Breast epithelium (tissue), 4 donors: ENCODE measurements around the gene ELANE. TPM values are rescaled to one million over a fixed set of nuclear protein-coding genes. Genes with fewer than 3 reads are reported as not detected.

Source experiments
- DNase-seq, 2 donors: peaks; one replicate each; pipeline ENCODE4 v3.0.0-alpha.2; 2019; ENCODE audit warnings: low spot score in 2 of 2
- H3K27ac ChIP-seq, 2 donors: fragments of 200-600 bp; sonication (generic) in 1 of 2; one replicate each; pipeline ENCODE4 v1.5.1; 2016 to 2019; ENCODE audit warnings: mild to moderate bottlenecking in 1 of 2
- H3K27me3 ChIP-seq, 2 donors: fragments of 200-600 bp; sonication (generic) in 1 of 2; one replicate each; pipeline versions ENCODE4 v1.5.1 to v1.6.0; 2017 to 2019; ENCODE audit warnings: control low read depth in 1 of 2, mild to moderate bottlenecking in 1 of 2
- H3K36me3 ChIP-seq: fragments of 200-600 bp; one replicate; pipeline ENCODE4 v1.5.1; 2019
- H3K4me1 ChIP-seq, 2 donors: fragments of 200-600 bp; sonication (generic); one replicate each; pipeline ENCODE4 v1.5.1; 2016 to 2019; ENCODE audit warnings: control low read depth in 1 of 2
- H3K4me3 ChIP-seq, 3 donors: fragments of 200-600 bp; sonication (generic); 1 replicate in 2 of 3; 2 replicates in 1 of 3; pipeline ENCODE4 v1.5.1; 2016 to 2019; ENCODE audit warnings: mild to moderate bottlenecking in 3 of 3, moderate library complexity in 2 of 3
- H3K9me3 ChIP-seq, 2 donors: fragments of 200-600 bp; sonication (generic) in 1 of 2; one replicate each; pipeline ENCODE4 v1.5.1; 2016 to 2019; ENCODE audit warnings: control low read depth in 1 of 2
- POLR2A ChIP-seq: fragments of 450-650 bp; IDR thresholded peaks from one replicate; pipeline ENCODE4 v1.6.1; 2016; ENCODE audit warnings: antibody characterized with exemption, mild to moderate bottlenecking, moderate library complexity
- POLR2AphosphoS5 ChIP-seq, 3 donors: sonication (generic); formaldehyde crosslinking; IDR thresholded peaks; one replicate each; pipeline ENCODE4 v1.6.1; 2017; ENCODE audit warnings: antibody characterized with exemption in 3 of 3
- intact Hi-C: fragments of 100-400 bp; cut with DNase I; formaldehyde crosslinking; loops from one replicate; pipeline ENCODE4 v1.15.1; 2023; ENCODE audit warnings: low total_unique reads
- total RNA-seq, 3 donors: library from RNA; depleted of rRNA; stranded (reverse); fragments of >200 nt; gene quantifications; one replicate each; pipeline ENCODE4 v1.1.0, GENCODE V29; 2016
- TF ChIP-seq, protein P1 (sequence below), 3 donors: fragments of 450-650 bp; IDR thresholded peaks; one replicate each; pipeline ENCODE4 v1.5.1; 2016 to 2017; ENCODE audit warnings: antibody characterized with exemption in 3 of 3, mild to moderate bottlenecking in 3 of 3, moderate library complexity in 3 of 3

The ELANE gene
- total RNA-seq, 3 donors from 2014 or later, result 0.98 to 5.0 (median 1.0) TPM

DNA sequence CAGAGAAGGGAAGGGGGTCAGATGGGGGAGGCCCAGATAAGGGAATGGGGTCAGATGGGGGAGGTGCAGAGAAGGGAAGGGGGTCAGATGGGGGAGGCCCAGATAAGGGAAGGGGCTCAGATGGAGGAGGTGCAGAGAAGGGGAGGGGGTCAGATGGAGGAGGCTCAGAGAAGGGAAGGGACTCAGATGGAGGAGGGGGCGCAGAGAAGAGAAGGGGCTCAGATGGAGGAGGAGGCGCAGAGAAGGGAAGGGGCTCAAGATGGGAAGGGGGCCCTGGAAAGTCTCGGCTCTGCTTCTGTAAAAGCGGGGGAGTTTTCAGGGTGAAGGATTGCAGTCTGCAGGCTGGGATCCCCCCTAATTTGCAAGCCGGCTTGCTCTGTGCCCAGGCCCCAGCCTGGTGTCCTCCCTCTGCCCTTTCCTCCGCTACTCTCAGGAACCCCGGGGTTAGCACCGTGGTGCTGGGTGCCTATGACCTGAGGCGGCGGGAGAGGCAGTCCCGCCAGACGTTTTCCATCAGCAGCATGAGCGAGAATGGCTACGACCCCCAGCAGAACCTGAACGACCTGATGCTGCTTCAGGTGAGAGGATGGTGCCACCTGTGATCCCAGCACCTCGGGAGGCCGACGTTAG is 22.9 kb upstream of the ELANE start:
- Histone ChIP-seq H3K27me3 (peaks cover 2 to 28% of the 10 kb centered on the region in 2 donors), H3K27ac (no peak overlapping the region), H3K4me1 (no peaks in the 10 kb centered on the region), H3K4me3 (no peak overlapping the region), H3K36me3 (no peaks in the 10 kb centered on the region), H3K9me3 (no peaks in the 10 kb centered on the region)
- intact Hi-C loops, result no loop called here
- DNase-seq, result no peak
- TF ChIP-seq POLR2AphosphoS5 (IDR thresholded peaks at IDR 0.05) (no peak), POLR2A (no peak)
- TF ChIP-seq, protein P1, sequence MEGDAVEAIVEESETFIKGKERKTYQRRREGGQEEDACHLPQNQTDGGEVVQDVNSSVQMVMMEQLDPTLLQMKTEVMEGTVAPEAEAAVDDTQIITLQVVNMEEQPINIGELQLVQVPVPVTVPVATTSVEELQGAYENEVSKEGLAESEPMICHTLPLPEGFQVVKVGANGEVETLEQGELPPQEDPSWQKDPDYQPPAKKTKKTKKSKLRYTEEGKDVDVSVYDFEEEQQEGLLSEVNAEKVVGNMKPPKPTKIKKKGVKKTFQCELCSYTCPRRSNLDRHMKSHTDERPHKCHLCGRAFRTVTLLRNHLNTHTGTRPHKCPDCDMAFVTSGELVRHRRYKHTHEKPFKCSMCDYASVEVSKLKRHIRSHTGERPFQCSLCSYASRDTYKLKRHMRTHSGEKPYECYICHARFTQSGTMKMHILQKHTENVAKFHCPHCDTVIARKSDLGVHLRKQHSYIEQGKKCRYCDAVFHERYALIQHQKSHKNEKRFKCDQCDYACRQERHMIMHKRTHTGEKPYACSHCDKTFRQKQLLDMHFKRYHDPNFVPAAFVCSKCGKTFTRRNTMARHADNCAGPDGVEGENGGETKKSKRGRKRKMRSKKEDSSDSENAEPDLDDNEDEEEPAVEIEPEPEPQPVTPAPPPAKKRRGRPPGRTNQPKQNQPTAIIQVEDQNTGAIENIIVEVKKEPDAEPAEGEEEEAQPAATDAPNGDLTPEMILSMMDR (IDR thresholded peaks at IDR 0.05), result no peak

DNA sequence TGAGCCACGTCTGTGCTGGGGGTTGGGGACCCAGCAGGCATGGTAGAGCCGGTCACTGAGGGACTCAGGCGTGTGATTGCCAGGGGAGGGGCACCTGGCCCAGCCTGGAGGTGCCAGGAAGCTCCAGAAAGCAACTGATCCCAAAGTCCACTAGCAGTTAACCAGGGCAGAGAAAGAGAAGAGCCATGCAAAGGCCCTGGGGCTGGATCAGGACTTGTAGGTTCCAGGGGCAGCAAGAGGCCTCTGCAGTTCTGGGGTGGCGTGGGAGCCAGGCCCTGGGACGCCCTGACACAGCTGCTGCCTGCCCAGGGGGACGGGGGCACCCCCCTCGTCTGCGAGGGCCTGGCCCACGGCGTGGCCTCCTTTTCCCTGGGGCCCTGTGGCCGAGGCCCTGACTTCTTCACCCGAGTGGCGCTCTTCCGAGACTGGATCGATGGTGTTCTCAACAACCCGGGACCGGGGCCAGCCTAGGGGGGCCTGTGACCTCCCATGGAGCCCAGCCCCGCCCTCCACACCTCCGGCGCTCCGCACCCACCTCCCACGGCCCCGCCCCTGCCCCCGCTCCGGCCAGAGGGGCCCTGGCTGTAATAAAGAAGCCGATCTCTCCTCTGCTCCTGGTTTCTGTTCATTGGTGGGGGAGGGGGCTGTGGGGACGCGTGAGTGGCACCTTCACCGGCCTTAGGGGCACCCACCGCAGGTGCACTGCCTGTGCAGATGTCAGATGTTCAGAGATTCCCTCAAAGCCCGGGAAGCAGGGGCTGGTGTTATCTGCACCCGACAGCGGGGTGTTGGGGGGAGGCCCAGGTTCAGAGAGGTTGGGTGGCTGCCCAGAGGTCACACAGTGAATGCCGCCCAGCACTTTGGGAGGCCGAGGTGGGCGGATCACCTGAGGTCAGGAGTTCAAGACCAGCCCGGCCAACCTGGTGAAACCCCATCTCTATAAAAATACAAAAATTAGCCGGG is 20.4 kb upstream of the ELANE start:
- Histone ChIP-seq H3K9me3 (no peaks in the 10 kb centered on the region), H3K4me1 (no peaks in the 10 kb centered on the region), H3K27ac (no peak overlapping the region), H3K27me3 (peaks cover 8 to 43% of the 10 kb centered on the region in 2 donors), H3K4me3 (no peak overlapping the region), H3K36me3 (no peaks in the 10 kb centered on the region)
- intact Hi-C loops, result no loop called here
- no peak for DNase-seq
- TF ChIP-seq, protein P1 (IDR thresholded peaks at IDR 0.05), result no peak
- TF ChIP-seq POLR2AphosphoS5 (IDR thresholded peaks at IDR 0.05) (no peak), POLR2A (no peak)

DNA sequence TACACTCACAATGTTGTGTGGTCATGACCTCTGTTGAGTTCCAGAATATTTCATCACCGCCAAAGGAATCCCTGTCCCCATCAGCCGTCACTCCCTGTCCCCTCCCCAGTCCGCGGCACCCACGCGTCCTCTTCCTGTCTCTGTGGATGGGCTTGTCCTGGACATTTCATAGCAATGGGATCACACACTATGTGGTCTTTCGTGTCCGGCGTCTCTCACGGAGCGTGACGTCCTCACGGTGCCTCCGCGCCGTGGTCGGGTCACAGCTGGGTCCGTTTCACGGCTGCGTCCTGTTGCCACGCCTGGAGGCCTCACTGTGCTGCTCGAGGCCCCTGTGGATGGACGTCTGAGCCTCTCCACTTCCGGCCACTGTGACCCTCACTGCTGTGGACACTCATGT is 17.9 kb upstream of the ELANE start:
- Histone ChIP-seq H3K4me3 (no peak overlapping the region), H3K4me1 (no peaks in the 10 kb centered on the region), H3K27me3 (peaks cover 8 to 40% of the 10 kb centered on the region in 2 donors), H3K36me3 (no peaks in the 10 kb centered on the region), H3K9me3 (no peaks in the 10 kb centered on the region), H3K27ac (no peak overlapping the region)
- TF ChIP-seq POLR2A, result no peak
- no peak for TF ChIP-seq POLR2AphosphoS5 (IDR thresholded peaks at IDR 0.05)
- TF ChIP-seq, protein P1 (IDR thresholded peaks at IDR 0.05), result no peak
- no peak for DNase-seq
- intact Hi-C loops, result no loop called here

DNA sequence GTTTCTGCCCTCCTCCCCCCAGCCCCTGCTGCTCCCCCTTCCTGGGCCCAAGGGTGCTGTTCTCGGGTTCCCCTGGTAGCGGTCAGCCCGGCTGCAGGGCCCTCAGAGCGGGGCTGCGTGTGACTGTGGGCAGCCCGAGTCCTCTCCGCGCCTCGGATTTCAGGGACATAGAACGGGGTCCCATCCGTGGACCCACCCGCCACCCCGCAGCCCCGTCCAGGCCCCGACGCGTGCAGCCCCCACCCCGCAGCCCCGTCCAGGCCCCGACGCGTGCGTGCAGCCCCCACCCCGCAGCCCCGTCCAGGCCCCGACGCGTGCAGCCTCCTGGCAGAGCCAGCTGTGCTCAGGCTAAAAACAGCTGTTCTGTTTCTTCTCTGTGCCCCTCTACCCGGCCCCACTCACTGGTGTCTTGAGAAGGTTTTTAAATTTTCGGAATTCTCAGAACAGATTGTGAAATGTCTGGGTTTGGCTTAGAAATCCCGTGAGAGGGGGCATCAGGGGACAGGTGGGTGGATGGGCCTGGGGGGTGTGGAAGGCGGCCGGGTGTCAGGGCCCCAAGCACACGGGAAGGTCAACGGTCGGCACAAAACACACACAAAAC is 16.8 kb upstream of the ELANE start:
- no peak for TF ChIP-seq POLR2A
- TF ChIP-seq POLR2AphosphoS5 (IDR thresholded peaks at IDR 0.05), result no peak
- TF ChIP-seq, protein P1 (IDR thresholded peaks at IDR 0.05), result no peak
- DNase-seq, result no peak
- Histone ChIP-seq H3K4me3 (no peak overlapping the region), H3K9me3 (no peaks in the 10 kb centered on the region), H3K27me3 (peaks cover 8 to 36% of the 10 kb centered on the region in 2 donors), H3K36me3 (no peaks in the 10 kb centered on the region), H3K4me1 (no peaks in the 10 kb centered on the region), H3K27ac (no peak overlapping the region)
- intact Hi-C loops, result no loop called here
